Suprapubic skin (tissue), 4 donors: ENCODE measurements around the gene UBE2E2.

ENCODE experiments used
- CTCF ChIP-seq, 2 donors: fragments of 200-600 bp in 1 of 2; fragments of 450-650 bp in 1 of 2; sonication (generic) in 1 of 2; IDR thresholded peaks; one replicate each; pipeline ENCODE4 v1.5.1; 2016 to 2019; ENCODE audit warnings: antibody characterized with exemption in 2 of 2, mild to moderate bottlenecking in 1 of 2, moderate library complexity in 1 of 2
- POLR2A ChIP-seq, 2 donors: fragments of 450-650 bp; IDR thresholded peaks; one replicate each; pipeline ENCODE4 v1.6.1; 2017; ENCODE audit warnings: antibody characterized with exemption in 2 of 2, mild to moderate bottlenecking in 2 of 2, moderate library complexity in 2 of 2
- POLR2AphosphoS5 ChIP-seq, 3 donors: sonication (generic); formaldehyde crosslinking; IDR thresholded peaks; one replicate each; pipeline ENCODE4 v1.6.1; 2017; ENCODE audit warnings: antibody characterized with exemption in 3 of 3

GRCh38 chr3:23437484-23438145 is 234.5 kb downstream of the UBE2E2 start:
- TF ChIP-seq CTCF (IDR thresholded peaks at IDR 0.05) = no peak
- TF ChIP-seq POLR2AphosphoS5 (IDR thresholded peaks at IDR 0.05) = no peak
- TF ChIP-seq POLR2A (IDR thresholded peaks at IDR 0.05) = no peak
